Endothelial cell of umbilical vein (primary cell): Measurements from ENCODE around the gene LRRC10B. TPM values are rescaled to one million over a fixed set of nuclear protein-coding genes. Genes with fewer than 3 reads are reported as not detected.

Experiments used
- BruUV-seq: library from RNA; stranded (reverse); fragments of 400-500 nt; replicated peaks from 2 replicates; lab custom pipeline; 2021; lab: Mats Ljungman, UMichigan
- CTCF ChIA-PET: fragments of 300-600, 350-600 bp; sonication (Branson Sonifier 250); formaldehyde crosslinking; loops from one replicate; lab custom pipeline; 2021; ENCODE audit warnings: antibody characterized with exemption, inconsistent platforms; lab: Charles Lee
- POLR2A ChIA-PET: fragments of 300-600, 350-600 bp; sonication (Branson Sonifier 250); formaldehyde crosslinking; loops from one replicate; lab custom pipeline; 2021; ENCODE audit warnings: antibody characterized with exemption, inconsistent platforms; lab: Charles Lee
- DNase-seq: peaks from one replicate; pipeline ENCODE4 v3.0.0-alpha.2; 2011; ENCODE audit warnings: low read depth, low spot score
- FAIRE-seq: peaks from 2 replicates; lab custom pipeline; 2011; peaks lifted over from hg19 to GRCh38; lab: Jason Lieb, UNC
- H2AFZ ChIP-seq: 2 replicates; pipeline ENCODE4 v1.6.0; 2012; ENCODE audit warnings: low read depth, low read length, control low read depth, inconsistent platforms
- H3K27ac ChIP-seq: 2 replicates; pipeline ENCODE4 v1.5.1; 2011; ENCODE audit warnings: low read depth, mild to moderate bottlenecking, control low read depth, low read length, moderate library complexity; ENCODE audit not compliant: insufficient read depth
- H3K27me3 ChIP-seq, 2 experiments: 2 replicates each; pipeline versions ENCODE4 v1.6.0 to v1.6.1; 2011; ENCODE audit warnings: low read length in 2 of 2, mixed read lengths in 1 of 2; ENCODE audit not compliant: control insufficient read depth in 2 of 2, insufficient read depth in 2 of 2
- H3K36me3 ChIP-seq, 2 experiments: 2 replicates in 1 of 2; 3 replicates in 1 of 2; pipeline ENCODE4 v1.5.1; 2011; ENCODE audit warnings: low read length in 2 of 2, mild to moderate bottlenecking in 1 of 2, moderate library complexity in 1 of 2; ENCODE audit not compliant: control insufficient read depth in 2 of 2, insufficient read depth in 2 of 2; ENCODE audit errors: extremely low read depth in 1 of 2
- H3K4me1 ChIP-seq: 3 replicates; pipeline ENCODE4 v1.5.1; 2011; ENCODE audit warnings: mild to moderate bottlenecking, low read length; ENCODE audit not compliant: control insufficient read depth, insufficient read depth; ENCODE audit errors: extremely low read depth
- H3K4me2 ChIP-seq: 2 replicates; pipeline ENCODE4 v1.6.1; 2011; ENCODE audit warnings: low read length, control low read depth, mixed read lengths; ENCODE audit not compliant: insufficient read depth
- H3K4me3 ChIP-seq, 3 experiments: fragments of 200-600 bp in 1 of 3; sonication (generic), shearing (Covaris generic) in 1 of 3; replicated peaks in 1 of 3; 2 replicates each; pipeline ENCODE4 v1.5.1; 2011 to 2016; ENCODE audit warnings: control low read depth in 3 of 3, low read length in 3 of 3, mild to moderate bottlenecking in 2 of 3, inconsistent platforms in 1 of 3, low read depth in 1 of 3, moderate library complexity in 1 of 3; ENCODE audit not compliant: insufficient read depth in 1 of 3
- H3K79me2 ChIP-seq: 2 replicates; pipeline ENCODE4 v1.6.0; 2012; ENCODE audit warnings: low read length, inconsistent platforms; ENCODE audit not compliant: control insufficient read depth, insufficient read depth
- H3K9ac ChIP-seq: replicated peaks from 2 replicates; pipeline ENCODE3; 2011; ENCODE audit warnings: low read length, control low read depth; ENCODE audit not compliant: insufficient read depth; ENCODE audit errors: extremely low read depth
- H3K9me1 ChIP-seq: replicated peaks from 3 replicates; pipeline ENCODE4 v1.6.0; 2011; ENCODE audit warnings: mild to moderate bottlenecking, low read length; ENCODE audit not compliant: control insufficient read depth, insufficient read depth; ENCODE audit errors: extremely low read depth
- H3K9me3 ChIP-seq: replicated peaks from 2 replicates; pipeline ENCODE4 v1.5.1; 2012; ENCODE audit warnings: low read length, inconsistent platforms; ENCODE audit not compliant: control insufficient read depth, insufficient read depth
- H4K20me1 ChIP-seq: replicated peaks from 2 replicates; pipeline ENCODE3; 2011; ENCODE audit warnings: mild to moderate bottlenecking, low read length; ENCODE audit not compliant: control insufficient read depth, insufficient read depth; ENCODE audit errors: extremely low read depth
- EZH2 ChIP-seq: IDR thresholded peaks from 2 replicates; pipeline ENCODE4 v1.6.1; 2012; ENCODE audit warnings: borderline replicate concordance, low read depth, mild to moderate bottlenecking, moderate library complexity, low read length, inconsistent platforms; ENCODE audit not compliant: severe bottlenecking
- FOS ChIP-seq: IDR thresholded peaks from 2 replicates; pipeline ENCODE4 v1.6.1; 2011; ENCODE audit warnings: mild to moderate bottlenecking, low read length, moderate library complexity, borderline replicate concordance; ENCODE audit not compliant: insufficient read depth
- GATA2 ChIP-seq: IDR thresholded peaks from 2 replicates; pipeline ENCODE4 v1.7.0; 2011; ENCODE audit warnings: low read depth, mild to moderate bottlenecking, moderate library complexity, mixed read lengths, low read length; ENCODE audit not compliant: insufficient read length, insufficient read depth
- JUN ChIP-seq: IDR thresholded peaks from 2 replicates; pipeline ENCODE4 v1.6.1; 2011; ENCODE audit warnings: borderline replicate concordance, low read depth; ENCODE audit not compliant: insufficient read length, insufficient read depth
- MAX ChIP-seq: IDR thresholded peaks from 2 replicates; pipeline ENCODE4 v1.6.1; 2011; ENCODE audit not compliant: insufficient read depth, insufficient read length
- MYC ChIP-seq: IDR thresholded peaks from one replicate; pipeline ENCODE4 v1.6.1; 2011; ENCODE audit warnings: mild to moderate bottlenecking, low read depth, low read length
- POLR2A ChIP-seq: IDR thresholded peaks from 2 replicates; pipeline ENCODE4 v1.6.1; 2012; ENCODE audit warnings: low read depth, mild to moderate bottlenecking, control low read depth, low read length
- POLR2AphosphoS5 ChIP-seq: IDR thresholded peaks from 2 replicates; pipeline ENCODE4 v1.6.1; 2012; ENCODE audit warnings: low read depth, mild to moderate bottlenecking, control low read depth, low read length, moderate library complexity; ENCODE audit not compliant: insufficient read depth
- dilution Hi-C: fragments of 300-500 bp; cut with MboI; formaldehyde crosslinking; loops from one replicate; pipeline ENCODE4 v1.15.0; 2019; ENCODE audit warnings: low sequenced_read_pairs; ENCODE audit not compliant: extremely low pct_ligation_motif_present
- intact Hi-C: fragments of 100-400 bp; cut with micrococcal nuclease; formaldehyde crosslinking; loops from one replicate; pipeline ENCODE4 v1.10.0; 2022
- polyA plus RNA-seq, 4 experiments: library from polyadenylated mRNA; depleted of rRNA in 3 of 4; stranded (reverse) in 3 of 4; unstranded in 1 of 4; fragments of >200 nt; gene quantifications; 2 replicates each; pipeline versions ENCODE4 v1.2.1 to v1.2.3, GENCODE V29; 2011 to 2012; ENCODE audit warnings: missing spikeins in 1 of 4
- total RNA-seq: library from RNA; stranded (reverse); gene quantifications from 2 replicates; pipeline ENCODE4 v1.2.3, GENCODE V29; 2021
- TF ChIP-seq, protein P1 (sequence below), 2 donors: IDR thresholded peaks; 1 replicate in 1 of 2; 2 replicates in 1 of 2; pipeline ENCODE4 v1.5.1; 2011; ENCODE audit warnings: low read length in 2 of 2, mild to moderate bottlenecking in 2 of 2, moderate library complexity in 2 of 2, control low read depth in 1 of 2, inconsistent platforms in 1 of 2, low read depth in 1 of 2; ENCODE audit not compliant: insufficient read depth in 1 of 2; ENCODE audit errors: extremely low read depth in 1 of 2

Gene LRRC10B
- total and polyA plus RNA-seq, 2 donors (not counting 3 experiments of a cell fraction or from before 2014, with no cell fraction given): not detected

GRCh38 chr11:61539006-61539405 lies 30.5 kb downstream of the LRRC10B start:
- CTCF ChIA-PET: interaction anchor here (1.4 to 2.3 kb wide), 3 partner anchors 8 to 24 kb away, joined by 3 to 11 read pairs (median 8); no protein-coding TSS in a partner anchor

More at GRCh38 chr11:61539006-61539405, 30.5 kb downstream of the LRRC10B start:
- POLR2A ChIA-PET: no interaction called here
- no peaks in the 10 kb centered on the region for H3K79me2 ChIP-seq
- H3K27me3 ChIP-seq: no peaks in the 10 kb centered on the region
- no peaks in the 10 kb centered on the region for H4K20me1 ChIP-seq
- no peaks in the 10 kb centered on the region for H3K4me1 ChIP-seq
- TF ChIP-seq FOS (no peak), POLR2A (no peak), MYC (no peak), JUN (no peak), MAX (no peak), POLR2AphosphoS5 (no peak), GATA2 (no peak), EZH2 (no peak)
- TF ChIP-seq, protein P1, sequence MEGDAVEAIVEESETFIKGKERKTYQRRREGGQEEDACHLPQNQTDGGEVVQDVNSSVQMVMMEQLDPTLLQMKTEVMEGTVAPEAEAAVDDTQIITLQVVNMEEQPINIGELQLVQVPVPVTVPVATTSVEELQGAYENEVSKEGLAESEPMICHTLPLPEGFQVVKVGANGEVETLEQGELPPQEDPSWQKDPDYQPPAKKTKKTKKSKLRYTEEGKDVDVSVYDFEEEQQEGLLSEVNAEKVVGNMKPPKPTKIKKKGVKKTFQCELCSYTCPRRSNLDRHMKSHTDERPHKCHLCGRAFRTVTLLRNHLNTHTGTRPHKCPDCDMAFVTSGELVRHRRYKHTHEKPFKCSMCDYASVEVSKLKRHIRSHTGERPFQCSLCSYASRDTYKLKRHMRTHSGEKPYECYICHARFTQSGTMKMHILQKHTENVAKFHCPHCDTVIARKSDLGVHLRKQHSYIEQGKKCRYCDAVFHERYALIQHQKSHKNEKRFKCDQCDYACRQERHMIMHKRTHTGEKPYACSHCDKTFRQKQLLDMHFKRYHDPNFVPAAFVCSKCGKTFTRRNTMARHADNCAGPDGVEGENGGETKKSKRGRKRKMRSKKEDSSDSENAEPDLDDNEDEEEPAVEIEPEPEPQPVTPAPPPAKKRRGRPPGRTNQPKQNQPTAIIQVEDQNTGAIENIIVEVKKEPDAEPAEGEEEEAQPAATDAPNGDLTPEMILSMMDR (IDR thresholded peaks at IDR 0.05; ENCODE audit: extremely low read depth in 1 of 2, insufficient read depth in 1 of 2, low read depth in 1 of 2, low read length in 2 of 2): no peak
- FAIRE-seq (no peak), DNase-seq (no peak)
- H2AFZ ChIP-seq: no peak overlapping the region
- H3K4me2 ChIP-seq: no peak overlapping the region
- BruUV-seq: no TSS peak
- intact Hi-C loops: no loop called here
- no peaks in the 10 kb centered on the region for H3K9me1 ChIP-seq
- no peaks in the 10 kb centered on the region for H3K9me3 ChIP-seq
- no peaks in the 10 kb centered on the region for H3K36me3 ChIP-seq
- dilution Hi-C loops: no loop called here
- H3K27ac ChIP-seq: no peak overlapping the region
- H3K4me3 ChIP-seq: no peak overlapping the region
- H3K9ac ChIP-seq: no peak overlapping the region
